ENCODE results near the gene LRRC36. TPM values are rescaled to one million over a fixed set of nuclear protein-coding genes. Genes with fewer than 3 reads are reported as not detected.

The LRRC36 gene
- total and polyA plus RNA-seq, 2 experiments from 2014 or later: 1.2 TPM; not detected in 1

DNA sequence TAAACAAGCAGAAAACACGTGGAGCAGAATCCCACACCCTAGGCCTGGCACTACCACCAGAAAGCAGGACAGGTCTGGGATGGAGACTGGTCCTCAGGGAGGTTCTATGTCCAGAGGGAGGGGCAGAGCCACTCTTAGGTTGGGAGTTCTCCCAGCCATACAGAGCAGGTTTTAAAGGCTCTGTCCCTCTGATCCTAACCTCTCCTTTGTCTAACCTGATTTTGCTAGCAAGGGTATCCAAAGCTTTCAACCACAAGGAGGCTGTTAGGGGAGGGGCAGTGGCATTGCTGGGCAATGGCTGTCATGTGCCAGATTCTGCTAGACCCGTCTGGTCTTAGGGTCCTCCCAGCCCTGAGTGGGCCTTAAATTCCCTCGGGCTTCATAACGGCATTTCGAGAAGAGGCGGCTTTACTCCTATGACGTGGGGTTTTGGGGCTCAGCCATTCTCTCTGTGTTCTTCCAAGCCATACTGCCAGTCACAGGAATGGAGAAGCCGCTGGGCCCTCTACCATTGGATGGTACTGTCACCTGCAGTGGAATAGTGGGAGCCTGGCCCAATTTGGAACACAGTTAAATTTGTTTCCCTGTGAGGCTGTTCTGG, 61.0 kb downstream of the LRRC36 start:
- no peak overlapping the region for H3K27ac ChIP-seq (ENCODE audit: low read depth)
- no peak overlapping the region for H2AFZ ChIP-seq
- peaks cover 9% of the 10 kb centered on the region for H3K27me3 ChIP-seq (ENCODE audit: insufficient read depth)
- ATAC-seq (peak; percentile 44), DNase-seq (ENCODE audit: low spot score) (no peak)
- H3K4me1 ChIP-seq (ENCODE audit: insufficient read depth): peaks cover 17% of the 10 kb centered on the region; the same call in 1 of the 2 replicates
- TF ChIP-seq, protein P1, sequence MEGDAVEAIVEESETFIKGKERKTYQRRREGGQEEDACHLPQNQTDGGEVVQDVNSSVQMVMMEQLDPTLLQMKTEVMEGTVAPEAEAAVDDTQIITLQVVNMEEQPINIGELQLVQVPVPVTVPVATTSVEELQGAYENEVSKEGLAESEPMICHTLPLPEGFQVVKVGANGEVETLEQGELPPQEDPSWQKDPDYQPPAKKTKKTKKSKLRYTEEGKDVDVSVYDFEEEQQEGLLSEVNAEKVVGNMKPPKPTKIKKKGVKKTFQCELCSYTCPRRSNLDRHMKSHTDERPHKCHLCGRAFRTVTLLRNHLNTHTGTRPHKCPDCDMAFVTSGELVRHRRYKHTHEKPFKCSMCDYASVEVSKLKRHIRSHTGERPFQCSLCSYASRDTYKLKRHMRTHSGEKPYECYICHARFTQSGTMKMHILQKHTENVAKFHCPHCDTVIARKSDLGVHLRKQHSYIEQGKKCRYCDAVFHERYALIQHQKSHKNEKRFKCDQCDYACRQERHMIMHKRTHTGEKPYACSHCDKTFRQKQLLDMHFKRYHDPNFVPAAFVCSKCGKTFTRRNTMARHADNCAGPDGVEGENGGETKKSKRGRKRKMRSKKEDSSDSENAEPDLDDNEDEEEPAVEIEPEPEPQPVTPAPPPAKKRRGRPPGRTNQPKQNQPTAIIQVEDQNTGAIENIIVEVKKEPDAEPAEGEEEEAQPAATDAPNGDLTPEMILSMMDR (conservative IDR thresholded peaks at IDR 0.05; ENCODE audit: low read depth in 2 of 2): no peak
- Mint-ChIP-seq H3K27ac (no peak overlapping the region), H3K9me3 (no peaks in the 10 kb centered on the region), H3K4me3 (no peak overlapping the region), H3K36me3 (ENCODE audit: low read depth) (no peaks in the 10 kb centered on the region; the same call in 2 of the 3 replicates), H3K27me3 (ENCODE audit: insufficient read depth, low read depth, poor library complexity) (peaks cover 24% of the 10 kb centered on the region), H3K4me1 (peaks cover 23% of the 10 kb centered on the region)
- H3K79me2 ChIP-seq (replicated peaks; ENCODE audit: insufficient read depth): no peaks in the 10 kb centered on the region
- H3K9me2 ChIP-seq (ENCODE audit: insufficient read depth): no peaks in the 10 kb centered on the region
- 0 out of 2 replicates have a peak, but pooled peaks cover 3% of the 10 kb centered on the region for H3F3A ChIP-seq (replicated peaks; ENCODE audit: low read depth)
- no peaks in the 10 kb centered on the region for H4K20me1 ChIP-seq (replicated peaks; ENCODE audit: insufficient read depth)
- H3K4me2 ChIP-seq: 0 out of 2 replicates have a peak overlapping the region, but pooled peaks have one; percentile 20
- no peak overlapping the region for H3K4me3 ChIP-seq
- no peaks in the 10 kb centered on the region for H3K36me3 ChIP-seq (ENCODE audit: insufficient read depth)

DNA sequence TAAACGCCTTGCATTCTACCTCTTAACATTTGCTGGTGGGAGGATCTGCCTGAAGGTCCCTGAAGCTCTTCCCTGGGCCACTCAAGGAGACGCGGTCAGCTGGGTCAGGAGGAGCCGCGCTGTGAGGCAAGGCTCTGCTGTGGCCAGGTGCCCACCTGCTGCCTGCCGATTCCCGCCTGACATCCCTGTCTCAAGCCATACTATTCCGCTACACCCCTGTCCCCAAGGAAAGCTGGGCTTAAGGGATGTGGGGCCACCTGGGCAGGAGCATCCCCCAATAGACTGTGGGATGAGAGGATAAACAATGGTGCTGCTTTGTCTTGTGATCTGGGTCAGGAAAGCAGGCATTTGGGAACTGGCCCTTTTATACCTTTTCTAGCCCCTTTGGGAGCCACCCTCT, 61.6 kb downstream of the LRRC36 start:
- Mint-ChIP-seq H3K4me1 (peaks cover 23% of the 10 kb centered on the region), H3K9me3 (no peaks in the 10 kb centered on the region), H3K27me3 (ENCODE audit: insufficient read depth, low read depth, poor library complexity) (peaks cover 29% of the 10 kb centered on the region), H3K4me3 (no peak overlapping the region), H3K36me3 (ENCODE audit: low read depth) (no peaks in the 10 kb centered on the region; the same call in 2 of the 3 replicates), H3K27ac (no peak overlapping the region)
- Histone ChIP-seq H3K9me2 (ENCODE audit: insufficient read depth) (no peaks in the 10 kb centered on the region), H3K36me3 (ENCODE audit: insufficient read depth) (no peaks in the 10 kb centered on the region), H3F3A (replicated peaks; ENCODE audit: low read depth) (0 out of 2 replicates have a peak, but pooled peaks cover 3% of the 10 kb centered on the region), H3K27ac (ENCODE audit: low read depth) (no peak overlapping the region), H2AFZ (no peak overlapping the region), H3K4me1 (ENCODE audit: insufficient read depth) (peaks cover 21% of the 10 kb centered on the region; the same call in 1 of the 2 replicates), H3K4me2 (no peak overlapping the region), H3K4me3 (no peak overlapping the region), H3K27me3 (ENCODE audit: insufficient read depth) (peaks cover 15% of the 10 kb centered on the region), H4K20me1 (replicated peaks; ENCODE audit: insufficient read depth) (no peaks in the 10 kb centered on the region), H3K79me2 (replicated peaks; ENCODE audit: insufficient read depth) (no peaks in the 10 kb centered on the region)
- TF ChIP-seq STAT1 (IDR thresholded peaks at IDR 0.05; ENCODE audit: unreplicated experiment): no peak
- TF ChIP-seq, protein P2, sequence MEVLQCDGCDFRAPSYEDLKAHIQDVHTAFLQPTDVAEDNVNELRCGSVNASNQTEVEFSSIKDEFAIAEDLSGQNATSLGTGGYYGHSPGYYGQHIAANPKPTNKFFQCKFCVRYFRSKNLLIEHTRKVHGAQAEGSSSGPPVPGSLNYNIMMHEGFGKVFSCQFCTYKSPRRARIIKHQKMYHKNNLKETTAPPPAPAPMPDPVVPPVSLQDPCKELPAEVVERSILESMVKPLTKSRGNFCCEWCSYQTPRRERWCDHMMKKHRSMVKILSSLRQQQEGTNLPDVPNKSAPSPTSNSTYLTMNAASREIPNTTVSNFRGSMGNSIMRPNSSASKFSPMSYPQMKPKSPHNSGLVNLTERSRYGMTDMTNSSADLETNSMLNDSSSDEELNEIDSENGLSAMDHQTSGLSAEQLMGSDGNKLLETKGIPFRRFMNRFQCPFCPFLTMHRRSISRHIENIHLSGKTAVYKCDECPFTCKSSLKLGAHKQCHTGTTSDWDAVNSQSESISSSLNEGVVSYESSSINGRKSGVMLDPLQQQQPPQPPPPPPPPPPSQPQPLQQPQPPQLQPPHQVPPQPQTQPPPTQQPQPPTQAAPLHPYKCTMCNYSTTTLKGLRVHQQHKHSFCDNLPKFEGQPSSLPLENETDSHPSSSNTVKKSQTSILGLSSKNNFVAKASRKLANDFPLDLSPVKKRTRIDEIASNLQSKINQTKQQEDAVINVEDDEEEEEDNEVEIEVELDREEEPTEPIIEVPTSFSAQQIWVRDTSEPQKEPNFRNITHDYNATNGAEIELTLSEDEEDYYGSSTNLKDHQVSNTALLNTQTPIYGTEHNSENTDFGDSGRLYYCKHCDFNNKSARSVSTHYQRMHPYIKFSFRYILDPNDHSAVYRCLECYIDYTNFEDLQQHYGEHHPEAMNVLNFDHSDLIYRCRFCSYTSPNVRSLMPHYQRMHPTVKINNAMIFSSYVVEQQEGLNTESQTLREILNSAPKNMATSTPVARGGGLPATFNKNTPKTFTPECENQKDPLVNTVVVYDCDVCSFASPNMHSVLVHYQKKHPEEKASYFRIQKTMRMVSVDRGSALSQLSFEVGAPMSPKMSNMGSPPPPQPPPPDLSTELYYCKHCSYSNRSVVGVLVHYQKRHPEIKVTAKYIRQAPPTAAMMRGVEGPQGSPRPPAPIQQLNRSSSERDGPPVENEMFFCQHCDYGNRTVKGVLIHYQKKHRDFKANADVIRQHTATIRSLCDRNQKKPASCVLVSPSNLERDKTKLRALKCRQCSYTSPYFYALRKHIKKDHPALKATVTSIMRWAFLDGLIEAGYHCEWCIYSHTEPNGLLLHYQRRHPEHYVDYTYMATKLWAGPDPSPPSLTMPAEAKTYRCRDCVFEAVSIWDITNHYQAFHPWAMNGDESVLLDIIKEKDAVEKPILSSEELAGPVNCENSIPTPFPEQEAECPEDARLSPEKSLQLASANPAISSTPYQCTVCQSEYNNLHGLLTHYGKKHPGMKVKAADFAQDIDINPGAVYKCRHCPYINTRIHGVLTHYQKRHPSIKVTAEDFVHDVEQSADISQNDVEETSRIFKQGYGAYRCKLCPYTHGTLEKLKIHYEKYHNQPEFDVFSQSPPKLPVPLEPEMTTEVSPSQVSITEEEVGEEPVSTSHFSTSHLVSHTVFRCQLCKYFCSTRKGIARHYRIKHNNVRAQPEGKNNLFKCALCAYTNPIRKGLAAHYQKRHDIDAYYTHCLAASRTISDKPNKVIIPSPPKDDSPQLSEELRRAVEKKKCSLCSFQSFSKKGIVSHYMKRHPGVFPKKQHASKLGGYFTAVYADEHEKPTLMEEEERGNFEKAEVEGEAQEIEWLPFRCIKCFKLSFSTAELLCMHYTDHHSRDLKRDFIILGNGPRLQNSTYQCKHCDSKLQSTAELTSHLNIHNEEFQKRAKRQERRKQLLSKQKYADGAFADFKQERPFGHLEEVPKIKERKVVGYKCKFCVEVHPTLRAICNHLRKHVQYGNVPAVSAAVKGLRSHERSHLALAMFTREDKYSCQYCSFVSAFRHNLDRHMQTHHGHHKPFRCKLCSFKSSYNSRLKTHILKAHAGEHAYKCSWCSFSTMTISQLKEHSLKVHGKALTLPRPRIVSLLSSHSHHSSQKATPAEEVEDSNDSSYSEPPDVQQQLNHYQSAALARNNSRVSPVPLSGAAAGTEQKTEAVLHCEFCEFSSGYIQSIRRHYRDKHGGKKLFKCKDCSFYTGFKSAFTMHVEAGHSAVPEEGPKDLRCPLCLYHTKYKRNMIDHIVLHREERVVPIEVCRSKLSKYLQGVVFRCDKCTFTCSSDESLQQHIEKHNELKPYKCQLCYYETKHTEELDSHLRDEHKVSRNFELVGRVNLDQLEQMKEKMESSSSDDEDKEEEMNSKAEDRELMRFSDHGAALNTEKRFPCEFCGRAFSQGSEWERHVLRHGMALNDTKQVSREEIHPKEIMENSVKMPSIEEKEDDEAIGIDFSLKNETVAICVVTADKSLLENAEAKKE (CRISPR knock-in tag; IDR thresholded peaks at IDR 0.05): no peak
- TF ChIP-seq JUNB (IDR thresholded peaks at IDR 0.05; ENCODE audit: unreplicated experiment): no peak
- TF ChIP-seq, protein P3, sequence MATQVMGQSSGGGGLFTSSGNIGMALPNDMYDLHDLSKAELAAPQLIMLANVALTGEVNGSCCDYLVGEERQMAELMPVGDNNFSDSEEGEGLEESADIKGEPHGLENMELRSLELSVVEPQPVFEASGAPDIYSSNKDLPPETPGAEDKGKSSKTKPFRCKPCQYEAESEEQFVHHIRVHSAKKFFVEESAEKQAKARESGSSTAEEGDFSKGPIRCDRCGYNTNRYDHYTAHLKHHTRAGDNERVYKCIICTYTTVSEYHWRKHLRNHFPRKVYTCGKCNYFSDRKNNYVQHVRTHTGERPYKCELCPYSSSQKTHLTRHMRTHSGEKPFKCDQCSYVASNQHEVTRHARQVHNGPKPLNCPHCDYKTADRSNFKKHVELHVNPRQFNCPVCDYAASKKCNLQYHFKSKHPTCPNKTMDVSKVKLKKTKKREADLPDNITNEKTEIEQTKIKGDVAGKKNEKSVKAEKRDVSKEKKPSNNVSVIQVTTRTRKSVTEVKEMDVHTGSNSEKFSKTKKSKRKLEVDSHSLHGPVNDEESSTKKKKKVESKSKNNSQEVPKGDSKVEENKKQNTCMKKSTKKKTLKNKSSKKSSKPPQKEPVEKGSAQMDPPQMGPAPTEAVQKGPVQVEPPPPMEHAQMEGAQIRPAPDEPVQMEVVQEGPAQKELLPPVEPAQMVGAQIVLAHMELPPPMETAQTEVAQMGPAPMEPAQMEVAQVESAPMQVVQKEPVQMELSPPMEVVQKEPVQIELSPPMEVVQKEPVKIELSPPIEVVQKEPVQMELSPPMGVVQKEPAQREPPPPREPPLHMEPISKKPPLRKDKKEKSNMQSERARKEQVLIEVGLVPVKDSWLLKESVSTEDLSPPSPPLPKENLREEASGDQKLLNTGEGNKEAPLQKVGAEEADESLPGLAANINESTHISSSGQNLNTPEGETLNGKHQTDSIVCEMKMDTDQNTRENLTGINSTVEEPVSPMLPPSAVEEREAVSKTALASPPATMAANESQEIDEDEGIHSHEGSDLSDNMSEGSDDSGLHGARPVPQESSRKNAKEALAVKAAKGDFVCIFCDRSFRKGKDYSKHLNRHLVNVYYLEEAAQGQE (IDR thresholded peaks at IDR 0.05; ENCODE audit: unreplicated experiment): no peak
- no peak for TF ChIP-seq CREB1 (CRISPR knock-in tag; IDR thresholded peaks at IDR 0.05; ENCODE audit: low read depth)
- TF ChIP-seq ZNF114 (CRISPR knock-in tag; IDR thresholded peaks at IDR 0.05): no peak
- no peak for DNase-seq (ENCODE audit: low spot score)
- no peak for ATAC-seq
